WTC11 (cell line): ENCODE data around the gene PPARA. TPM values are rescaled to one million over a fixed set of nuclear protein-coding genes. Genes with fewer than 3 reads are reported as not detected.

Experiments used
- ATAC-seq: fragments of 200-7000 bp; cut with Tn5 transposase; 2 replicates; pipeline ENCODE4 v1.10.0; 2021; ENCODE audit warnings: mild to moderate bottlenecking, moderate library complexity
- CTCF ChIA-PET: fragments of 300-600 bp; sonication (Branson Sonifier 250); formaldehyde crosslinking; loops from one replicate; lab custom pipeline; 2021; ENCODE audit warnings: antibody characterized with exemption; lab: Charles Lee
- POLR2A ChIA-PET: fragments of 350-600 bp; sonication (Branson Sonifier 250); formaldehyde crosslinking; loops from one replicate; lab custom pipeline; 2021; ENCODE audit warnings: antibody characterized with exemption; lab: Charles Lee
- DNase-seq: peaks from one replicate; pipeline ENCODE4 v3.0.0; 2021; ENCODE audit warnings: low spot score
- H3K27ac Mint-ChIP-seq: 2 replicates; pipeline ENCODE4 v1.8.0; 2021; ENCODE audit warnings: mixed read lengths
- H3K27me3 Mint-ChIP-seq: 2 replicates; pipeline ENCODE4 v1.8.0; 2021; ENCODE audit warnings: low read depth, mild to moderate bottlenecking, moderate library complexity, mixed read lengths
- H3K36me3 Mint-ChIP-seq: 2 replicates; pipeline ENCODE4 v1.8.0; 2021; ENCODE audit warnings: mixed read lengths
- H3K4me1 Mint-ChIP-seq: 2 replicates; pipeline ENCODE4 v1.8.0; 2022; ENCODE audit warnings: mixed read lengths
- H3K4me3 Mint-ChIP-seq: 2 replicates; pipeline ENCODE4 v1.8.0; 2021; ENCODE audit warnings: mild to moderate bottlenecking, moderate library complexity, mixed read lengths
- H3K9me3 Mint-ChIP-seq: 2 replicates; pipeline ENCODE4 v1.8.0; 2021; ENCODE audit warnings: mixed read lengths
- ATF1 ChIP-seq: sonication (generic); formaldehyde crosslinking; IDR thresholded peaks from 2 replicates; pipeline ENCODE4 v1.8.1; 2023; ENCODE audit warnings: mild to moderate bottlenecking, moderate library complexity, missing genetic modification reagents
- EMX1 ChIP-seq: fragments of 250-450 bp; sonication (Bioruptor Pico); IDR thresholded peaks from 2 replicates; pipeline ENCODE4 v1.8.0; 2021; ENCODE audit warnings: mild to moderate bottlenecking
- ERG ChIP-seq: fragments of 250-450 bp; sonication (Bioruptor Pico); IDR thresholded peaks from 2 replicates; pipeline ENCODE4 v1.8.0; 2021; ENCODE audit warnings: mild to moderate bottlenecking
- ESRRA ChIP-seq: sonication (generic); formaldehyde crosslinking; IDR thresholded peaks from 2 replicates; pipeline ENCODE4 v1.8.1; 2022; ENCODE audit warnings: mild to moderate bottlenecking, missing genetic modification reagents, borderline replicate concordance
- FOXJ3 ChIP-seq: sonication (generic); formaldehyde crosslinking; IDR thresholded peaks from 2 replicates; pipeline ENCODE4 v1.9.0; 2021; ENCODE audit warnings: missing genetic modification reagents, mild to moderate bottlenecking, borderline replicate concordance
- HMGA2 ChIP-seq: fragments of 250-450 bp; sonication (Bioruptor Pico); IDR thresholded peaks from 2 replicates; pipeline ENCODE4 v1.4.0; 2021; ENCODE audit warnings: mild to moderate bottlenecking, moderate library complexity
- IRF2 ChIP-seq: sonication (generic); formaldehyde crosslinking; IDR thresholded peaks from 2 replicates; pipeline ENCODE4 v1.8.0; 2022; ENCODE audit warnings: low read depth, missing genetic modification reagents, borderline replicate concordance
- KAT7 ChIP-seq: sonication (generic); formaldehyde crosslinking; IDR thresholded peaks from 2 replicates; pipeline ENCODE4 v1.8.1; 2023; ENCODE audit warnings: missing genetic modification reagents, mild to moderate bottlenecking, borderline replicate concordance
- MYBL2 ChIP-seq: sonication (generic); formaldehyde crosslinking; IDR thresholded peaks from 2 replicates; pipeline ENCODE4 v1.8.1; 2023; ENCODE audit warnings: mild to moderate bottlenecking, moderate library complexity, missing genetic modification reagents
- NFE2L1 ChIP-seq: sonication (generic); formaldehyde crosslinking; IDR thresholded peaks from 2 replicates; pipeline ENCODE4 v1.8.1; 2023; ENCODE audit warnings: missing genetic modification reagents
- PRRX2 ChIP-seq: fragments of 250-450 bp; sonication (Bioruptor Pico); IDR thresholded peaks from 2 replicates; pipeline ENCODE4 v1.8.0; 2021; ENCODE audit warnings: mild to moderate bottlenecking
- TEAD1 ChIP-seq: sonication (generic); formaldehyde crosslinking; IDR thresholded peaks from 2 replicates; pipeline ENCODE4 v1.8.0; 2022; ENCODE audit warnings: mild to moderate bottlenecking, missing genetic modification reagents
- ZNF121 ChIP-seq: sonication (generic); formaldehyde crosslinking; IDR thresholded peaks from 2 replicates; pipeline ENCODE4 v1.8.0; 2023; ENCODE audit warnings: missing genetic modification reagents
- total RNA-seq: library from RNA; stranded (reverse); gene quantifications from 3 replicates; pipeline ENCODE4 v1.2.3, GENCODE V29; 2021
- TF ChIP-seq, protein P1 (sequence below): sonication (generic); formaldehyde crosslinking; IDR thresholded peaks from 2 replicates; pipeline ENCODE4 v1.8.0; 2023; ENCODE audit warnings: missing genetic modification reagents
- TF ChIP-seq, protein P2 (sequence below): sonication (generic); formaldehyde crosslinking; IDR thresholded peaks from 2 replicates; pipeline ENCODE4 v1.8.0; 2022; ENCODE audit warnings: missing genetic modification reagents
- TF ChIP-seq, protein P3 (sequence below): sonication (generic); formaldehyde crosslinking; IDR thresholded peaks from 2 replicates; pipeline ENCODE4 v1.8.1; 2023; ENCODE audit warnings: mild to moderate bottlenecking, missing genetic modification reagents, borderline replicate concordance

Gene PPARA
- total RNA-seq, 1 experiment from 2014 or later: 9.3 TPM

DNA sequence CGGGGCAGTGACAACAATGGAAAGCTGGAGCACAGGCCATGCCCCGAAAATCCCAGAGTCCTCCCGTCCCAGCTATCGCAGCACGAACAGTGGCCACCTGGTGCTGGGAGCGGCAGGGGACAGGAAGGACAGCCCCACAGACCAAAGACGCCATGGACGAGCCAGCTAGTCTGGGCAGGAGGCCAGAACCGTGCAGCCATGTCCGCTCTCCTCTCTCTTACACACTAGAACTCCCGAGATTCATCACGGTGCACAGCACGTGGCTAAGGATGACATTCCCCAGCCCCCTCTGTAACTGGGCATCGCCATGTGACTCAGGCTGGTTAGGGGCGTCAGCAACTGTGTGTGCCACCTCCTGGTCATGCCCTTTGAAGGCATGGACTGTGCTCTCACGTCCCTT is 95.2 kb downstream of the PPARA start:
- no peak overlapping the region for H3K4me3 Mint-ChIP-seq
- H3K27ac Mint-ChIP-seq: no peak overlapping the region
- no peak for ATAC-seq
- no peaks in the 10 kb centered on the region for H3K27me3 Mint-ChIP-seq
- ChIA-PET POLR2A (interaction anchor here (0.6 kb wide), 1 partner anchor 23 kb away, joined by 4 read pairs; the partner anchor contains the start of gene TTC38), CTCF (interaction anchor here (1.2 kb wide), 1 partner anchor 251 kb away, joined by 6 read pairs; no protein-coding TSS in a partner anchor)
- TF ChIP-seq, protein P1, sequence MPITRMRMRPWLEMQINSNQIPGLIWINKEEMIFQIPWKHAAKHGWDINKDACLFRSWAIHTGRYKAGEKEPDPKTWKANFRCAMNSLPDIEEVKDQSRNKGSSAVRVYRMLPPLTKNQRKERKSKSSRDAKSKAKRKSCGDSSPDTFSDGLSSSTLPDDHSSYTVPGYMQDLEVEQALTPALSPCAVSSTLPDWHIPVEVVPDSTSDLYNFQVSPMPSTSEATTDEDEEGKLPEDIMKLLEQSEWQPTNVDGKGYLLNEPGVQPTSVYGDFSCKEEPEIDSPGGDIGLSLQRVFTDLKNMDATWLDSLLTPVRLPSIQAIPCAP (CRISPR knock-in tag): no peak
- TF ChIP-seq, protein P2, sequence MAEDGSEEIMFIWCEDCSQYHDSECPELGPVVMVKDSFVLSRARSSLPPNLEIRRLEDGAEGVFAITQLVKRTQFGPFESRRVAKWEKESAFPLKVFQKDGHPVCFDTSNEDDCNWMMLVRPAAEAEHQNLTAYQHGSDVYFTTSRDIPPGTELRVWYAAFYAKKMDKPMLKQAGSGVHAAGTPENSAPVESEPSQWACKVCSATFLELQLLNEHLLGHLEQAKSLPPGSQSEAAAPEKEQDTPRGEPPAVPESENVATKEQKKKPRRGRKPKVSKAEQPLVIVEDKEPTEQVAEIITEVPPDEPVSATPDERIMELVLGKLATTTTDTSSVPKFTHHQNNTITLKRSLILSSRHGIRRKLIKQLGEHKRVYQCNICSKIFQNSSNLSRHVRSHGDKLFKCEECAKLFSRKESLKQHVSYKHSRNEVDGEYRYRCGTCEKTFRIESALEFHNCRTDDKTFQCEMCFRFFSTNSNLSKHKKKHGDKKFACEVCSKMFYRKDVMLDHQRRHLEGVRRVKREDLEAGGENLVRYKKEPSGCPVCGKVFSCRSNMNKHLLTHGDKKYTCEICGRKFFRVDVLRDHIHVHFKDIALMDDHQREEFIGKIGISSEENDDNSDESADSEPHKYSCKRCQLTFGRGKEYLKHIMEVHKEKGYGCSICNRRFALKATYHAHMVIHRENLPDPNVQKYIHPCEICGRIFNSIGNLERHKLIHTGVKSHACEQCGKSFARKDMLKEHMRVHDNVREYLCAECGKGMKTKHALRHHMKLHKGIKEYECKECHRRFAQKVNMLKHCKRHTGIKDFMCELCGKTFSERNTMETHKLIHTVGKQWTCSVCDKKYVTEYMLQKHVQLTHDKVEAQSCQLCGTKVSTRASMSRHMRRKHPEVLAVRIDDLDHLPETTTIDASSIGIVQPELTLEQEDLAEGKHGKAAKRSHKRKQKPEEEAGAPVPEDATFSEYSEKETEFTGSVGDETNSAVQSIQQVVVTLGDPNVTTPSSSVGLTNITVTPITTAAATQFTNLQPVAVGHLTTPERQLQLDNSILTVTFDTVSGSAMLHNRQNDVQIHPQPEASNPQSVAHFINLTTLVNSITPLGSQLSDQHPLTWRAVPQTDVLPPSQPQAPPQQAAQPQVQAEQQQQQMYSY (CRISPR knock-in tag): no peak
- TF ChIP-seq ZNF121 (CRISPR knock-in tag): no peak
- no peak for TF ChIP-seq FOXJ3 (CRISPR knock-in tag)
- no peak for DNase-seq
- peaks cover 4% of the 10 kb centered on the region; the same call in 1 of the 2 replicates for H3K36me3 Mint-ChIP-seq
- peaks cover 3% of the 10 kb centered on the region; the same call in 1 of the 2 replicates for H3K4me1 Mint-ChIP-seq
- H3K9me3 Mint-ChIP-seq: no peaks in the 10 kb centered on the region

GRCh38 chr22:46246178-46246577 is 95.9 kb downstream of the PPARA start:
- TF ChIP-seq ESRRA (CRISPR knock-in tag): no peak
- TF ChIP-seq MYBL2 (CRISPR knock-in tag): no peak
- TF ChIP-seq IRF2 (CRISPR knock-in tag): no peak
- no peak for TF ChIP-seq ERG (CRISPR knock-in tag)
- TF ChIP-seq, protein P3, sequence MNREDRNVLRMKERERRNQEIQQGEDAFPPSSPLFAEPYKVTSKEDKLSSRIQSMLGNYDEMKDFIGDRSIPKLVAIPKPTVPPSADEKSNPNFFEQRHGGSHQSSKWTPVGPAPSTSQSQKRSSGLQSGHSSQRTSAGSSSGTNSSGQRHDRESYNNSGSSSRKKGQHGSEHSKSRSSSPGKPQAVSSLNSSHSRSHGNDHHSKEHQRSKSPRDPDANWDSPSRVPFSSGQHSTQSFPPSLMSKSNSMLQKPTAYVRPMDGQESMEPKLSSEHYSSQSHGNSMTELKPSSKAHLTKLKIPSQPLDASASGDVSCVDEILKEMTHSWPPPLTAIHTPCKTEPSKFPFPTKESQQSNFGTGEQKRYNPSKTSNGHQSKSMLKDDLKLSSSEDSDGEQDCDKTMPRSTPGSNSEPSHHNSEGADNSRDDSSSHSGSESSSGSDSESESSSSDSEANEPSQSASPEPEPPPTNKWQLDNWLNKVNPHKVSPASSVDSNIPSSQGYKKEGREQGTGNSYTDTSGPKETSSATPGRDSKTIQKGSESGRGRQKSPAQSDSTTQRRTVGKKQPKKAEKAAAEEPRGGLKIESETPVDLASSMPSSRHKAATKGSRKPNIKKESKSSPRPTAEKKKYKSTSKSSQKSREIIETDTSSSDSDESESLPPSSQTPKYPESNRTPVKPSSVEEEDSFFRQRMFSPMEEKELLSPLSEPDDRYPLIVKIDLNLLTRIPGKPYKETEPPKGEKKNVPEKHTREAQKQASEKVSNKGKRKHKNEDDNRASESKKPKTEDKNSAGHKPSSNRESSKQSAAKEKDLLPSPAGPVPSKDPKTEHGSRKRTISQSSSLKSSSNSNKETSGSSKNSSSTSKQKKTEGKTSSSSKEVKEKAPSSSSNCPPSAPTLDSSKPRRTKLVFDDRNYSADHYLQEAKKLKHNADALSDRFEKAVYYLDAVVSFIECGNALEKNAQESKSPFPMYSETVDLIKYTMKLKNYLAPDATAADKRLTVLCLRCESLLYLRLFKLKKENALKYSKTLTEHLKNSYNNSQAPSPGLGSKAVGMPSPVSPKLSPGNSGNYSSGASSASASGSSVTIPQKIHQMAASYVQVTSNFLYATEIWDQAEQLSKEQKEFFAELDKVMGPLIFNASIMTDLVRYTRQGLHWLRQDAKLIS (CRISPR knock-in tag): no peak
- TF ChIP-seq KAT7: no peak
- TF ChIP-seq HMGA2 (CRISPR knock-in tag): no peak
- no peak for TF ChIP-seq ATF1 (CRISPR knock-in tag)
- no peak for TF ChIP-seq EMX1 (CRISPR knock-in tag)
- no peak for TF ChIP-seq TEAD1 (CRISPR knock-in tag)
- no peak for TF ChIP-seq NFE2L1
- no peak for TF ChIP-seq PRRX2 (CRISPR knock-in tag)
- no peak for DNase-seq
- Mint-ChIP-seq H3K9me3 (no peaks in the 10 kb centered on the region), H3K4me1 (peaks cover 6% of the 10 kb centered on the region), H3K27me3 (peaks cover 4% of the 10 kb centered on the region), H3K36me3 (peaks cover 4% of the 10 kb centered on the region; the same call in 1 of the 2 replicates), H3K4me3 (no peak overlapping the region), H3K27ac (no peak overlapping the region)
- ATAC-seq: no peak
- ChIA-PET CTCF (interaction anchor here (1.2 kb wide), 1 partner anchor 251 kb away, joined by 6 read pairs; no protein-coding TSS in a partner anchor), POLR2A (no interaction called here)
